Fibroblast of villous mesenchyme (primary cell): ENCODE data around the gene TUBB2A. TPM values are rescaled to one million over a fixed set of nuclear protein-coding genes. Genes with fewer than 3 reads are reported as not detected.
"Not testable (repeated sequence)": the region's sequence is repeated elsewhere in the genome, so short reads cannot be mapped to it uniquely, and the experiment has no call there.

Source experiments
- DNase-seq: peaks from one replicate; pipeline ENCODE4 v3.0.0-alpha.2; 2010; ENCODE audit warnings: low read depth
- H3K4me3 ChIP-seq: 2 replicates; pipeline ENCODE4 v1.5.1; 2011; ENCODE audit warnings: low read depth, mild to moderate bottlenecking, low read length
- CTCF ChIP-seq: IDR thresholded peaks from 2 replicates; pipeline ENCODE4 v1.5.1; 2012; ENCODE audit warnings: low read depth, mild to moderate bottlenecking, low read length; ENCODE audit not compliant: insufficient read depth
- total RNA-seq: library from RNA; depleted of rRNA; stranded (reverse); fragments of >200 nt; gene quantifications from 2 replicates; pipeline ENCODE4 v1.2.3, GENCODE V29; 2012

Gene TUBB2A
- total RNA-seq, 1 donor: 90.7 TPM

GRCh38 chr6:3139090-3139903, 18.0 kb downstream of the TUBB2A start:
- peak; percentile 84 for DNase-seq
- no peak overlapping the region for H3K4me3 ChIP-seq
- TF ChIP-seq CTCF: no peak

GRCh38 chr6:3138341-3138740, 19.0 kb downstream of the TUBB2A start:
- no peak overlapping the region for H3K4me3 ChIP-seq
- DNase-seq: peak; percentile 40

GRCh38 chr6:3137873-3138272, 19.5 kb downstream of the TUBB2A start:
- H3K4me3 ChIP-seq, DNase-seq: not testable (repeated sequence)

More at GRCh38 chr6:3138341-3138740, 19.0 kb downstream of the TUBB2A start:
- TF ChIP-seq CTCF: no peak

- TF ChIP-seq CTCF: no peak
- no peak for DNase-seq
- no peak overlapping the region for H3K4me3 ChIP-seq
Observed at GRCh38 chr6:3137057-3137777, 20.1 kb downstream of the TUBB2A start.

GRCh38 chr6:3136292-3137011, 20.9 kb downstream of the TUBB2A start:
- no peak overlapping the region for H3K4me3 ChIP-seq
- no peak for TF ChIP-seq CTCF
- DNase-seq: no peak

- no peak for TF ChIP-seq CTCF
- no peak overlapping the region for H3K4me3 ChIP-seq
- no peak for DNase-seq
Observed at GRCh38 chr6:3135668-3136291, 21.6 kb downstream of the TUBB2A start.

- TF ChIP-seq CTCF: no peak
- DNase-seq: no peak
- H3K4me3 ChIP-seq: no peak overlapping the region
Observed at GRCh38 chr6:3133515-3133914, 23.8 kb downstream of the TUBB2A start.
